Measurements from ENCODE around the gene MAPK8IP3.
"Not testable (repeated sequence)": the region's sequence is repeated elsewhere in the genome, so short reads cannot be mapped to it uniquely, and the experiment has no call there.

MAPK8IP3 gene

GRCh38 chr16:1790261-1790610 lies 84.2 kb downstream of the MAPK8IP3 start:
- no peak for DNase-seq

- no peak for DNase-seq
Observed at GRCh38 chr16:1790611-1791255, 84.7 kb downstream of the MAPK8IP3 start.

GRCh38 chr16:1791256-1791942 lies 85.4 kb downstream of the MAPK8IP3 start:
- no peak for DNase-seq

GRCh38 chr16:1791943-1792812 lies 86.2 kb downstream of the MAPK8IP3 start:
- no peak for DNase-seq

GRCh38 chr16:1792836-1793577 lies 87.0 kb downstream of the MAPK8IP3 start:
- DNase-seq, result no peak

GRCh38 chr16:1793578-1794220 lies 87.7 kb downstream of the MAPK8IP3 start, which contains the start of gene IGFALS:
Gene IGFALS, minus strand, starts transcription at chr16:1793705. Its CDS starts 53 bp downstream, at chr16:1793652.
- DNase-seq, result no peak

GRCh38 chr16:1794221-1794871 lies 88.4 kb downstream of the MAPK8IP3 start:
- DNase-seq, result no peak

- DNase-seq, result no peak
Observed at GRCh38 chr16:1794908-1795666, 89.1 kb downstream of the MAPK8IP3 start.

GRCh38 chr16:1799263-1799662 lies 93.3 kb downstream of the MAPK8IP3 start:
- DNase-seq, result not testable (repeated sequence)

- no peak for DNase-seq
Observed at GRCh38 chr16:1800701-1801100, 94.7 kb downstream of the MAPK8IP3 start.

GRCh38 chr16:1807626-1808025 lies 101.6 kb downstream of the MAPK8IP3 start:
- no peak for DNase-seq

GRCh38 chr16:1808691-1809090 lies 102.7 kb downstream of the MAPK8IP3 start:
- no peak for DNase-seq

GRCh38 chr16:1809281-1809801 lies 103.3 kb downstream of the MAPK8IP3 start:
- DNase-seq, result no peak

- no peak for DNase-seq
Observed at GRCh38 chr16:1810106-1810505, 104.1 kb downstream of the MAPK8IP3 start.

- no peak for DNase-seq
Observed at GRCh38 chr16:1810536-1810935, 104.5 kb downstream of the MAPK8IP3 start.

- peak; percentile 39 for DNase-seq
Observed at GRCh38 chr16:1812732-1813163, 106.8 kb downstream of the MAPK8IP3 start.

GRCh38 chr16:1815461-1815860 lies 109.5 kb downstream of the MAPK8IP3 start:
- DNase-seq, result no peak

- no peak for DNase-seq
Observed at GRCh38 chr16:1816396-1817275, 110.6 kb downstream of the MAPK8IP3 start.

- DNase-seq, result no peak
Observed at GRCh38 chr16:1817276-1817589, 111.2 kb downstream of the MAPK8IP3 start.

- DNase-seq, result no peak
Observed at GRCh38 chr16:1817716-1818115, 111.7 kb downstream of the MAPK8IP3 start.

All from CD4-positive, alpha-beta T cell treated with Interleukin-10 for 1 hour (primary cell).